ENCODE measurements around the gene DENND2A. TPM values are rescaled to one million over a fixed set of nuclear protein-coding genes. Genes with fewer than 3 reads are reported as not detected.
"Not testable (repeated sequence)": the region's sequence is repeated elsewhere in the genome, so short reads cannot be mapped to it uniquely, and the experiment has no call there.

Gene DENND2A
- total RNA-seq, 1 experiment from 2014 or later: 19.9 TPM

DNA sequence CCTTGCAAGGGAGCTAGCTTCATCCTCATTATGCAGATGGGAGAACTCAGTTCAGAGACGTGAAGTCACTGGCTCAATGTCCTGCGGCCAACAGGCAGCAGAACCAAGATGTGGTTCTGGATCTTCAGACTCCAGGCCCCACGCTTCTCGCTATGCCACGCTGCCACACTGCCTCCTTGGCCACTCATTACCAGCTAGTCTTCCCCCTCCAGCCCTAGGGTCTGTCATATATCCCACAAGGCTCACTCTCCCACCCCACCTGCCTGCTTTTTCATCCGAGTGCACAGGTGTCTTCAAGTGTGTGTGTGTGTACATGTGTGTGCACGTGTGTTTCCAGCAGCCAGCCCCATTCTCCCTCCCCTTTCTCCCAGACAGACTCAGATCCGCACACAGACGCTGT lies 53.4 kb downstream of the DENND2A start:
- DNase-seq (ENCODE audit: low read depth): no peak

DNA sequence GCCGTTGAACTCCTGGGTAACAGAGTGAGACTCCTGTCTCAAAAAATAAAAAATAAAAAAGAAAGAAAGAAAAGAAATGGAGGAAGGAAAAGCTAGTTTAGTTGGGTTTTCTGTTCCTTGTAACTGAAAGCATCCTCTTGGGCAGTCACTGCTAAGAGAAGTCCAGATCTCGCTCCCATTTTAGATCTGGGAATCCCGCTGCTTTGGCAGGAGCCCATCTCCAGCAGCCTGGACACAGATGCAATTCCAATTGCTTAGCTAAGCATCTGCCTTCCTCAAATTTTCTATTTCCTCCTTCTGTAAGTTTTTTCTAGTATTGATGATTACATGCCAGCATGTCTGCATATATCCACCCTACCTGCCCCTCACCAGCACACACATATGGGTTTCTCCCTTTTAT lies 54.1 kb downstream of the DENND2A start:
- no peak for DNase-seq (ENCODE audit: low read depth)

DNA sequence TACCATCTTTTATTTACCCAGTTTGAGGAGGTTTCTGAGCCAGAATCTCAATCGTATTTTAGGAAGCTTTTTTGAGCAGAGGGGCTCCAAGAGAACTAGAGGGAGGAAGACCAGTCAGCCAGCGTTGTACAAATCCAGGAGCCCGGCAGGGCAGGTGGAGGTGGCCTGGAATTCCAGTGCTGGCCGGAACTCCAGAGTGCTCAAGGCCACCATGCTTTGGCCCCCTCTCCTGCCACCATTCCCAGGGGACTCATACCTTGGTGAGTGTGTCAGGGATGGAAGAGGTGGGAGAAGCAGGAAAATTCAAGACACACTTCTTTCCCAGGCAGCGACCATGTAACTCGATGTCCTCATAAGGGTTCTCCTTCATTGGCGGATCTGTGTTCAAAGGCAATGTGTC lies 55.3 kb downstream of the DENND2A start:
- DNase-seq (ENCODE audit: low read depth): no peak

DNA sequence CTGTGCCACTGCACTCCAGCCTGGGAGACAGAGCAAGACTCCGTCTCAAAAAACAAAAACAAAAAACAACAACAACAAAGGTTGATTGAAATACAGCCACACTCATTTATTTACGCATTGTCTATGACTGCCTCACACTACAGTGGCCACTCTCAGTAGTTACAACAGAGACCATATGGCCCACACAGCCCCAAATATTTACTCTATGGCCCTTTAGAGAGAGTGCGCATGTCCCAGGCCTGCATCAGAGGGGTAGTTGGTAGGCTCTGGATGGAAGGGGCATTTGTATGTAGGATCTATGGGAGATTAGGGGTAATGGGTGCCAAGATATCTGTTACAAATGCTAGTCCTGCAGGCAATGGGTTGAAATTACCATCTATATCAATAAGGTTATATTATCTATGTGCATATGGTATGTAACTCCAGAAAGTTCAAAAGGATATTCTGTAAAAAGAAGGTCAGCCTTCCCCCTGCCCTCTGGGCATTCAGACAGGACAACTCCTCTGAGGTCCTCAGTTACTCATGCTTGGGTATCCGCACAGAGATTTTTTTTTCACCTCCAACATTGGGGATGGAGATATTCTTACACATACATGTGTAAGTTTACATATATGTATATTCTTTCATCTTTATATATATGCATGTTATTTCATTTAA lies 56.3 kb downstream of the DENND2A start:
- DNase-seq (ENCODE audit: low read depth): no peak

DNA sequence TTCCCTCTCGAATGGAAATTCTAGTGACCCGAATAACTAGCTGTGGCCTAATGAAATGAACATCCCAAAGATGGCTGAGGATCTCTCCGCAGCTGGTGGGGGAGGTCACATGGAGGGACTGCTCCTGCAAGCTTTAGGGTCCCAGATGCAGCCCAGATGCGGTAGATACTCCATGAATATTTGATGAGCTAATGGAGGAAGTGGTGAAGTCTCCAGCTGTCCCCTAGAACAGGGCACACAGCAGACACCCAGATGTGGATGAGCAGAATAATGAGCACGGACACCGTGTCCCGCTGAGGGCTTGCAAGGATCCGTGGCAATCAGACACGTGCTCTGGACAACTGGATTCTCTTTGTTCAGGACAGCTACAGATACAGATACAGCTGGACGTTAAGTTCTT lies 59.2 kb downstream of the DENND2A start:
- DNase-seq (ENCODE audit: low read depth): no peak

DNA sequence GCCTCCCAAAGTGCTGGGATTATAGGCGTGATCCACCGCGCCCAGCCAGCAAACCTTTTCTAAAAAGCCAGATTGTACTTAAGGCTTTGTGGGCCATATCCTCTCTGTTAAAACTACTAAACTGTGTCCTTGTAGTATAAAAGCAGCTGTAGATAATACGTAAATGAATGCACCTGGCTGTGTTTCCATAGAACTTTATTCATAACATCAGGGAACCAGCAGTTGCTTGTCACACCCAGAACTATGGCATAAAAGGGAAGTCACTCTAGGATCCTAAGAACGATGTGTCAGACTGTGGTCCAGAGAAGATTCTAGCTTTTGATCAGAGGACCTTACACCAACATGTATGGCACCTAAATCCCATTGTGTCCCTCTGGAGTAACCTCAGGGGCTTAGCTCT lies 63.0 kb downstream of the DENND2A start:
- no peak for DNase-seq (ENCODE audit: low read depth)

DNA sequence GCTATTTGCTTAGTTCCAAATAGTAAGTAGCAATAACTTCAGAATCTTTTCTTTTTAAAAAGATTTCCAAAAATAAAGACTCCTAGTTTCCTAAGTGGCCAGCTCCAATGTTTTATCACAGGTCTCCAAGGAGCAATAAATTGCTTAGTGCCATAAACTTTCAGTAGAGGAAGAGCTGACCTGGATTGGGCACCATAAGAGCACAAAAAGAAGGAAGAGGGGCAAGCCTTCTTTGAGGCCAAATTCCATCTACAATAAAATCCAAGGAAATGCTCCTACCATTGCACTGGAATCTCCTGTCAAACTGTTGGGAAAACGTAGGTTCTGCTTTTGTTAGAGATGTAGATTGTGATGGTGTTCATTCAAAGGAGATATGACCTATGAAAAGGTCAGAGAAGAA lies 64.0 kb downstream of the DENND2A start:
- DNase-seq (ENCODE audit: low read depth): no peak

DNA sequence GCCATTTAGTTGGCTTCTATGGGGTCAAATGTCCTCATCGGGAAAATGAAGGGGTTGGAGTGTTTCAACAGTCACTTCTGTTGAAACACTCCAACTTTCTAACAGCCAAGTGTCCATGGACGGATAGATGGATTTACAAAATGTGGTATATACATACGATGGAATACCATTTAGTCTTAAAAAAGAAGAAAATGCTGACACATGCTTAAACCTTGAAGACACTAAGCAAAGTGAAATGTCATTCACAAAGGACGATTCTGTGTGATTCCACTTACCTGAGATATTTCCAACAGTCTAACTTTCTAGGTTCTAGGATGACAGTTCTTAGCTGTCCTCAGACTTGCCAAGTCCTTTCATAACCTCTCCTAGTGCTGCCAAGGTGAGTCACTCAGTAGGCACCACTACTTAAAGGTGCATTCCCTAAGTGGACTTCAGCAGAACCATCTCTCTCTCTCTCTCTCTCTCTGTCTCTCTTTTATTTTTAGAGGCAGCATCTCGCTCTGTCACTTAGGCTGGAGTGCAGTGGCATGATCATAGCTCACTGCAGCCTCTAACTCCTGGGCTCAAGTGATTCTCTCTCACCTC lies 69.0 kb downstream of the DENND2A start:
- DNase-seq (ENCODE audit: low read depth): peak; percentile 68

DNA sequence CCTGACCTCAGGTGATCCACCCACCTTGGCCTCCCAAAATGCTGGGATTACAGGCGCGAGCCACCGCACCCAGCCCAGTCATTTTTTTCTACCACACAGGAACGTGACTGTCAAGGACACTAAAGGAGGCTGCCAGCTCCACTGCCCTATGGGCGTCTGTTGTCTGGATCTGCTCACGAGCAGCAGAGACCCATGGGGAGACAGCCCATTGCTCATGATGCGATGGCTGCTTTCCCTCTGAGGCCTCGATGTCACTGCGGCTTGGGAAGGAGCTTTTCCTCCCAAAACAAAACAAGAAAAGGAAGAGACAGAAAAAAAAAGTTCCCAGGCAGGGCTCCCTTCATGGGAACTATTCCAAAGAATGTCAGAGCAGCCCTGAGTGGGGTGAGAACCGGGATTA lies 70.5 kb downstream of the DENND2A start:
- DNase-seq (ENCODE audit: low read depth): no peak

DNA sequence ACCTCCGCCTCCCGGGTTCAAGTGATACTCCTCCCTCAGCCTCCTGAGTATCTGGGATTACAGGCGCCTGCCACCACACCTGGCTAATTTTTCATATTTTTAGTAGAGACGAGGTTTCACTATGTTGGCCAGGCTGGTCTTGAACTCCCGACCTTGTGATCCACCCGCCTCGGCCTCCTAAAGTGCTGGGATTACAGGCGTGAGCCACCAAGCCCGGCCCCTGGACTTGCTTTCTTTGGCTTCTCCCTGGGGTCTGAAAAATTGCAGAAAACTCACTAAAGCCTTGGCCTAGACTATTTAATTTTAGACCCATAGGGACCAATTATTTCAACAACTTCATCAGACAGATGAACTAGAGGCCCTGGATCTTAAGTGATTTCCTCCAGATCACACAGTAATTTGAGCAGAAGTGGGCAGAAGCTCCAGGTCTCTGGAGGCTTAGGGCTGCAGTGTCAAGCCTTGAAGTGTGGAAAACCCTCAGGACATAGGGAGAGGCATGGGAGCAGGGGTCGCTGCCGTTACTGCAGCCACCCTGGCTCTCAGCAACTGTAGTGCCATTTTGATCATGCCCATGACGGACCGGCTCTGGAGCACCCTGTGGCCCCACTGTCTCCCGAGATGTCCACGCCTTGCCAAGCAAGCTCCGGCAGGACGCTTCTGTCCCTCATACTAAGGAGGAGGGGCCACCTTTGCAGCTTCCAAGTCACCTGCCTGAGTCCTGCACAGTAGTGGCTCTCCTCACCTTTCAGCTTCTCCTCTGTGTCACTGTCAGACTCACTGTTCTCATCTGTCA lies 72.4 kb downstream of the DENND2A start:
- DNase-seq (ENCODE audit: low read depth): no peak

DNA sequence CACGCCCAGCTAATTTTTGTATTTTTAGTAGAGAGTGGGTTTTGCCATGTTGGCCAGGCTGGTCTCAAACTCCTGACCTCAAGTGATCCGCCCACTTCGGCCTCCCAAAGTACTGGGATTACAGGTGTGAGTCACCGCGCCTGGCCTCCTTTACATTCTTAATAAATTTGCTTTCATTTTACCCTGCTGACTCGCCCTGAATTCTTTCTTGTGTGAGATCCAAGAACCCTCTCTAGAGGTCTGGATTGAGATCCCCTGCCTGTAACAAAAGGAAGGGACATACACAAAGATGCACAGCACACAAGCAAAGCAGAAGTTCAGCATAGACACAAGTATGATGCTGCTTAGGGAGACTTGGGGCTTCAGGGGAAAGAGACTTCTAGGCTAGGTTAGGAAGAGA lies 74.4 kb downstream of the DENND2A start:
- DNase-seq (ENCODE audit: low read depth): peak; percentile 94

DNA sequence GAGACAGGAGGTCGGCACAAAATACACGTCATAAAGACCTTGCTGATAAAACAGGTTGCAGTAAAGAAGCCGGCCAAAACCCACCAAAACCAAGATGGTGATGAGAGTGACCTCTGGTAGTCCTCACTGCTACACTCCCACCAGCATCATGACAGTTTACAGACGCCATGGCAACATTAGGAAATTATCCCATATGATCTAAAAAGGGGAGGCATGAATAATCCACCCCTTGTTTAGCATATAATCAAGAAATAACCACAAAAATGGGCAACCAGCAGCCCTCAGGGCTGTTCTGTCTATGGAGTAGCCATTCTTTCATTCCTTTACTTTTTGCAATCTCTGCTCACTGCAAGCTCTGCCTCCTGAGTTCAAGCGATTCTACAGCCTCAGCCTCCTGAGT lies 74.9 kb downstream of the DENND2A start:
- peak; percentile 84 for DNase-seq (ENCODE audit: low read depth)

DNA sequence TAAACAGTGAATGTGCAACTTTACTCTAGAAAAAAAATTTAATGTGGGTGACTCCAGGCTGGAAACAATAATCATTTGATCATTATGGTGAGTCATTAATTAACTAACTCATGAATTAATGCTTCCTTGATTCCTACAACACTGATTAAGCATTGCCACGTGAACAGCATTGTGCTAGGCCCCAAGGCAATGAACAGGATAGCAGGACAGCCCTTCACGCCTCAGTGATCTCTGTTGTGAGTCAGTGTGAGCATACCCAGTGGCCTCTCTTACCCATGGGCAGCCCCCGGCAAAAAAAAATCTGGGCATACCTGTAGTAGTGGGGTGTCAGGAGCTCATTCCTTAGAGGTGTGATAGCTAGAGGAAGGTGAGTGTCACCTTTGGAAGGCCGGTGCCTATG lies 76.0 kb downstream of the DENND2A start:
- DNase-seq (ENCODE audit: low read depth): peak; percentile 97

DNA sequence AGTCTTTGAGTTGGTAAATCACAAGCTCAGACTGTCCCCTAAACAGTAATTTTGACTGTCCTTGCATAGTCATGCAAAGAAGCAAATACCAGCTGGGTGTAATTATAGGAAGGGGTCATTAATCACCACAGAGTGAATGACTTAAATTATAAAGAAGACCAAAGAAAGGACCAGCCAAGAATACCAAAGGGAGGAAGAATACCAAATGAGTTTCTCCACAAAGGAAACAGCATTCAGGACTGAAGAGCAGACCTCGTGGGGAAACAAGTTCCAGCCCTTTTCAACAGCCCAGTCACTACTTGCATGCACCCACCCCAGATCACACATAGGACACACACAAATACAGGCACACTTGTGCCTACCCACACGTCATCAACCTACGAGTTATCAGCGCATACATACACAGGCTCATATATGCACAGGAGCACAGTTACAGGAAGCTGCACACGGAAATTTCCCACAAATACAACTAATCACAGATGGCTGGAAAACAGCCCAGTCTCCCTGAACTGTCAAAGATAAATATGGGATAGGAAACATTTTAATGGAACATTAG lies 77.6 kb downstream of the DENND2A start:
- DNase-seq (ENCODE audit: low read depth): peak; percentile 63

DNA sequence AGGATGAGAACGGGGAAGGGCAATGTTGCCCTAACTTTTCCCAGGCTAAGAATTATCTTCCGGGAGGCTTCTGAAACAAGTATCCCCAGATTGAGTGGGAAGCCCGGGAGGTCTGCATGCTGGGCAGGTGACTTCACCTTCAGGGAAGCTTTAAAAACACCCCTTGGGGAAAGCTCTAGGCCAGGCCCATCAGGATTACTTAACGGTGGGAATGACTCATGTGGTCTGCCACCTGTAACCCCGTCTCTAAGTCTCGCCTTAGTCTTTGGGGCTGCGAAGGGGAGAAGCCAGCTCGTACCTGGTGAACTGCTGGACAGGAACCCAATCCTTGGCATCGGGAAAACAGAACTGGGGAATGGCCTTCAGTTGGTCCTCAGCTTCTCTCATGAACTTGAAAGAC lies 81.2 kb downstream of the DENND2A start:
- DNase-seq (ENCODE audit: low read depth): no peak

DNA sequence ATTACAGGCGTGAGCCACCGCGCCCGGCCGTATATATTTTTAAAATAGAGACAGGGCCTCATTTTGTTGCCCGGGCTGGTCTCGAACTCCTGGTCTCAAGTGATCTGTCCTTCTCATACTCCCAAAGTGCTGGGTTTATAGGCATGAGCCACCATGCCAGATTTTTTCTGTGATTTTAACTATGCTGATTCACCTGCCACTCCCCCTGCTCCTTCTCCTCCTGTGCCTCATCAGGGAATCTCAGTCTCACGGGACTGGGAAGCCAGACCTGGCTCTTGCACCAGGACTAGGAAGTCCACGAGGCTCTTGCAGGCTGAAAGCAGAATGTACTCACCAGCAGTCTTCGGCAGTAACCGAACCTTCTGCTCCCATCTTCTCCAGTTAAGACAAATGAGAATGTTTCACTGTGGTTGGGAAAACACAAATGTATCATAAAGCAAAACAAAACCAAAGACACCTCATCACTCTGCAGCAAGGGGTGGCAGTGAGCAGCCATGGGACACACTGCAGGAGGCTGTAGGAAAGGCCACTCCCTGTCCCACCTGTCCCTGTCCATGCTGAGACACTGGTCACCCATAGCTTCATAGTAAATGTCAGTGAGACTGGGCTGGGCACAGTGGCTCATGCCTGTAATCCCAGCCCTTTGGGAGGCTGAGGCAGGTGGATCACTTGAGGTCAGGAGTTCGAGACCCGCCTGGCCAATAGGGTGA lies 82.6 kb downstream of the DENND2A start:
- DNase-seq (ENCODE audit: low read depth): peak; percentile 33

DNA sequence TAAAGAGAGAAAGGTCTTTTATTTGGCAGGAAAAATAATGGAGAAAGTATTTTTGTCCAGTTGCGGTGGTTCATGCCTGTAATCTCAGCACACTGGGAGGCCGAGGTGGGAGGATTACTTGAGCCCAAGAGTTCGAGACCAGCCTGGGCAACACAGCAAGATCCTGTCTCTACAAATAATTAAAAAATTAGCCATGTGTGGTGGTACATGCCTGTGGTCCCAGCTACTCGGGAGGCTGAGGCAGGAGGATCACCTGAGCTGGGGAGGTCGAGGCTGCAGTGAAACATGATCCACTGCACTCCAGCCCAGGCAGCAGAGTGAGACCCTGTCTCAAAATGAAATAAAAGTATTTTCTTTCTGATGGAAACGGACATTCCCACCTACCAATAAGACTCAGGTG lies 83.5 kb downstream of the DENND2A start:
- no peak for DNase-seq (ENCODE audit: low read depth)

DNA sequence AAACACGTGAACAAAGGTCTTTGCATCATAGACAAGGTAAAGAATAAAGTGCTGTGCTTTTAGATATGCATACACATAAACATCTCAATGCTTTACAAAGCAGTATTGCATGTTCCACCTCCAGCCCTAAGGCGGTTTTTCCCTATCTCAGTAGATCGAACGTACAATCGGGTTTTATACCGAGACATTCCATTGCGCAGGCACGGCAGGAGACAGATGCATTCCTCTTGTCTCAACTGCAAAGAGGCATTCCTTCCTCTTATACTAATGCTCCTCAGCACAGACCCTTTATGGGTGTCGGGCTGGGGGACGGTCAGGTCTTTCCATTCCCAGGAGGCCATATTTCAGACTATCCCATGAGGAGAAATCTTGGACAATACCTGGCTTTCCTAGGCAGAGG lies 87.4 kb downstream of the DENND2A start:
- not testable (repeated sequence) for DNase-seq (ENCODE audit: low read depth)

DNA sequence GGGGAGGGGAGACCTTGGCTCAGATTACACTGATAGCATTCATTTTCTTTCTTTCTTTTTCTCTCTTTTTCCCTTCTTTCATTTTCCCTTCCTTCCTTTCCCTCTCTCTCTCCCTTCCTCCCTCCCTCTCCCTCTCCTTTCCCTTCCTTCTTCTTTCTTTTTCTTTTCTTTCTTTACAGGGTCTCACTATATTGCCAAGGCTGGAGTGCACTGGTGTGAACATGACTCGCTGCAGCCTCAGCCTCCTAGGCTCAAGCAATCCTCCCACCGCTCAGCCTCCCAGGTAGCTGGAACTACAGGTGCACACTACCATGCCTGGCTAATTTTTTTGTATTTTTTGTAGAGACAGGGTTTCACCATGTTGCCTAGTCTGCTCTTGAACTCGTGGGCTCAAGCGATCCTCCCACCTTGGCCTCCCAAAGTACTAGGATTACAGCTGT lies 88.4 kb downstream of the DENND2A start:
- DNase-seq (ENCODE audit: low read depth): no peak

DNA sequence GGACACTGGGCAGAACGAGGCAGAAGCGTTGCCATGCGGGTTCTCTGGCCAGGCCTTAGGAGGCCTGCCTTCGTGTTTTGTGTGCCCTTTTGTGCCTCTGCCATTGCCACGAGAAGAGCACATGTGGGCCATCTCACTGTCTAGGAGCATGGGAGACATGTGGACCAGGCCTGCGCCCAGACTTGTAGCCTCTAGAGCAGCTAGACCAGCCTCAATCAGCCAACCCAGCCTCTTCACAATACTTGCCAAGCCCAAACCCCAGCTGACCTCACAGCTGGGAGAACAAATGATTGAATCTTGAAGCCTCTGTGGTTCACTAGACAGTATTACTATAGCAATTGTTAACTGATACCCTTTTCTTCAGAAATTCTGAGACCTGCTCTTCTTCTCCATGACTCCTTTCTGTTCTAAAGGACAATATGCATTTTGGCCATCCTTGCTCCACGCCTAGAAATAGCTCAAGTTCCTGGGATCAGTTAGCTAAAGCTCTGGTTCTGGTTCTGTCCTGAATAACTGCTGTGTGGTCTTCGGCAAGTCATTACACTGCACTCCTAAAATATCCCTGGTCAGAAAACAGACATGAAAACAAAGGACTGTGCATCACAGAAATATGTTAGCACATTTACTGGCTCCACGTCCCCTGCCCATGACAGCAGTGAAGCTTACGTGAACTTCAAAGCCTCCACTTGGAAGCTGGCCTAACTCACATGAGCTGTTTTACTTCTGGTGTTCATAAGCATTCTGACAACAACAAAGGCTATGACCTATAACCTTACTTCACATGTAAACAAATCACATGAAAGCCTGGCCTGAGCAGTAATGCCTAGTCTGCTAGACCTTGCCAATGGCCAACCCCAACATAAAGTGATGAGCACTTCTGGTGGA lies 89.0 kb downstream of the DENND2A start:
- no peak for DNase-seq (ENCODE audit: low read depth)

DNA sequence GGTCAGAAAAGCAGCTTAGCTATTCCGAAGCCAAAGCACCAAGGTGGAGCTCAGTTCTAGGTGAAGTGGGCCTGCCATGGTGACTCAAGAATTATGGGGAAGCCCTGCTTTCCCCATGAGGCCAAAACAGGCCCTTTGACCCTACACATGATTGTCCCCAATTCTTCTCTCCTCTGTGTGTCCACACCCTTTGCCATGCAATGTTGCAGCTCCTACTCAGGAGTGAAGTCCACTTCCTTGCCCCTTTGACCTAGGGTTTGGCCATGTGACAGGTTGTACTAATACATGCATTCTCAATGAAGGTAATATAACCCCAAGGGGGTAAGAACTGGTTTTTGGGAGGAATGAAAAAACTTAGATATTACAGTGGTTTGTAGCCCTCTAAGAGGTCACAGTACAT lies 93.7 kb downstream of the DENND2A start:
- DNase-seq (ENCODE audit: low read depth): no peak
